ENCODE measurements around the gene MRPL54.
A peak's percentile ranks its signal among the peaks of the same experiment; 100 is the strongest.

Gene MRPL54

GRCh38 chr19:3788996-3789778, 26.7 kb downstream of the MRPL54 start:
- H3K4me1 Mint-ChIP-seq = no peaks in the 10 kb centered on the region
- H3K27me3 Mint-ChIP-seq (ENCODE audit: low read depth) = peaks cover 68% of the 10 kb centered on the region
- no peaks in the 10 kb centered on the region for H3K36me3 Mint-ChIP-seq (ENCODE audit: low read depth)
- no peak overlapping the region for H3K27ac Mint-ChIP-seq
- no peak for TF ChIP-seq CTCF (IDR thresholded peaks at IDR 0.05; ENCODE audit: unreplicated experiment in 3 of 3)
- peaks cover 9% of the 10 kb centered on the region for H3K9me3 Mint-ChIP-seq
- H3K4me3 Mint-ChIP-seq = peak overlapping the region in 1 of 3 experiments; percentile 60

DNA sequence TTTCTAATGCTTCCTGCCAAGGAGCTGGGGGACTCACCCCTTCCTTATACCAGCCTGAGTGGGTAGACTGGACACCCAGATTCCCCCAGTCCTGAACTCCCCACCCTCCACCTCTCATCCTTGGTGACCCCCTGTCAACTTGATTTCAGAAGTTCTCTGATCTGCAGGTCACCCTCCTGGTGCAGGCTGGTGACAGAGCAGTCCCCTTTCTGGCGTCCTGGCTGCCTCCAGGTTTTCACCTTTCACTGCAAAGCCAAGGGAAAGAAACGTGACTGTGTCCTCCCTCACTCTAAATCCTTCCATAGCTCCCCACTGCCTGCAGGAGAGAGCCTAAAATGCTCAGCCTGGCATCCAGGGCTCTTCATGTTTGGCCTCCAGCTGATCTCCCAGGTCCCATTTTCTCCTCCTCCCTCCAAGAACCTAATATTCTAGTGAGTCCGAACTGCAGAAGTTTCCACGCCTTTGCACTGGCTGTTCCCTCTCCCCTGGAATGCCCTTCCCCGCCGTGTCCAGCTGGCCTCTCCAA, 27.8 kb downstream of the MRPL54 start:
- Mint-ChIP-seq H3K4me1 (no peaks in the 10 kb centered on the region), H3K27me3 (ENCODE audit: low read depth) (peaks cover 57% of the 10 kb centered on the region), H3K27ac (no peak overlapping the region), H3K9me3 (peaks cover 9% of the 10 kb centered on the region), H3K36me3 (ENCODE audit: low read depth) (no peaks in the 10 kb centered on the region), H3K4me3 (no peak overlapping the region)
- no peak for TF ChIP-seq CTCF (IDR thresholded peaks at IDR 0.05; ENCODE audit: unreplicated experiment in 3 of 3)

GRCh38 chr19:3790941-3791340, 28.5 kb downstream of the MRPL54 start:
- TF ChIP-seq CTCF (IDR thresholded peaks at IDR 0.05; ENCODE audit: unreplicated experiment in 3 of 3) = no peak
- no peak overlapping the region for H3K27ac Mint-ChIP-seq
- no peaks in the 10 kb centered on the region for H3K36me3 Mint-ChIP-seq (ENCODE audit: low read depth)
- H3K4me1 Mint-ChIP-seq = no peaks in the 10 kb centered on the region
- H3K27me3 Mint-ChIP-seq (ENCODE audit: low read depth) = peaks cover 53% of the 10 kb centered on the region
- no peak overlapping the region for H3K4me3 Mint-ChIP-seq
- H3K9me3 Mint-ChIP-seq = peaks cover 9% of the 10 kb centered on the region

GRCh38 chr19:3792114-3792513, 29.6 kb downstream of the MRPL54 start:
- no peaks in the 10 kb centered on the region for H3K4me1 Mint-ChIP-seq
- H3K27me3 Mint-ChIP-seq (ENCODE audit: low read depth) = peaks cover 52% of the 10 kb centered on the region

DNA sequence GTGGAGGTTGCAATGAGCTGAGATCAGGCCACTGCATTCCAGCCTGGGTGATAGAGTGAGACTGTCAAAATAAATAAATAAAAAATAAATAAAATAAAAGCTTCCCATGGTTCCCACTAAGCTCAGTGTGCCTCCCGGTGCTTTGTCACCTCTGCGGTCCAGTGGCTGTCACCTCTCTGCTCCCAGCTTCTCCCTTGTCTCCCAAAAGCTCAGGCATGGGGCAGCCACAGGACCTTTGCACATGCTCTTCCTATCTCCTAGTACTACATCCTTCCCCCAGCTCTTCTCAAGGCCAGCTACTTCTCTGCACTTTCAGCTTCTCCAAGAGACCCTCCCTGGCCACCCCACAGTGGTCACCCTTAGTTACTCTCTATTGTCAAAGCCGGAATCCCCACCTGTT, 31.3 kb downstream of the MRPL54 start:
- H3K27ac Mint-ChIP-seq = no peak overlapping the region
- no peak overlapping the region for H3K4me3 Mint-ChIP-seq
- H3K27me3 Mint-ChIP-seq (ENCODE audit: low read depth) = peaks cover 48% of the 10 kb centered on the region
- H3K36me3 Mint-ChIP-seq (ENCODE audit: low read depth) = no peaks in the 10 kb centered on the region
- no peak for TF ChIP-seq CTCF (IDR thresholded peaks at IDR 0.05; ENCODE audit: unreplicated experiment in 3 of 3)
- H3K4me1 Mint-ChIP-seq = no peaks in the 10 kb centered on the region
- peaks cover 17% of the 10 kb centered on the region for H3K9me3 Mint-ChIP-seq

More at GRCh38 chr19:3792114-3792513, 29.6 kb downstream of the MRPL54 start:
- Mint-ChIP-seq H3K9me3 (peaks cover 15% of the 10 kb centered on the region), H3K4me3 (no peak overlapping the region), H3K36me3 (ENCODE audit: low read depth) (no peaks in the 10 kb centered on the region), H3K27ac (no peak overlapping the region)
- no peak for TF ChIP-seq CTCF (IDR thresholded peaks at IDR 0.05; ENCODE audit: unreplicated experiment in 3 of 3)

DNA sequence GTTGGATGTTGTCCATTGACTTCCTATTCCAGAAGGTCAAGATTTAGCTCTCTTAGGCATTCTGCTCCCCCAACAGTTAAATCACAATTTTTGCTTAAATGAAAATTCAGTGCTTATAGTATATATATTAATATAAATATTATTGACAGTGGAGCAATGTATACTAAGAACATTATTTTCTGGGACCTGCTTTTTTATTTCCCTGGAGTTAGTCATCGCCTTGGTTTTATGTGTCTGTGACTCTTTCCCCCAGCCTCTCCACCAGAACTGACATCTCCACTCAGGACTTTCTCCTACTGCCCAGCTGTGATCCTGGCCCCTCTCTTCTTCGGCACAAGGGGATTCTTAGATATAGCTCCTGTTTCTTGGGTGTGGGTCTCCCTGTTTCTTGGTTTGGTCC, 33.9 kb downstream of the MRPL54 start:
- Mint-ChIP-seq H3K27ac (no peak overlapping the region), H3K4me1 (no peaks in the 10 kb centered on the region), H3K4me3 (no peak overlapping the region), H3K27me3 (ENCODE audit: low read depth) (peaks cover 46% of the 10 kb centered on the region), H3K36me3 (ENCODE audit: low read depth) (no peaks in the 10 kb centered on the region), H3K9me3 (peaks cover 20% of the 10 kb centered on the region)
- TF ChIP-seq CTCF (IDR thresholded peaks at IDR 0.05; ENCODE audit: unreplicated experiment in 3 of 3) = no peak

All from nephron (organoid).